ENCODE measurements around the gene FOXJ1. TPM values are rescaled to one million over a fixed set of nuclear protein-coding genes. Genes with fewer than 3 reads are reported as not detected.

The FOXJ1 gene
- total and polyA plus RNA-seq, 2 of the 13 experiments (the other 11 are each of a cell fraction or from before 2014, with no cell fraction given), result 0.98 to 1.6 TPM

GRCh38 chr17:76097716-76098295, 43.2 kb downstream of the FOXJ1 start:
- H3K27me3 ChIP-seq (ENCODE audit: control insufficient read depth in 1 of 2, insufficient read depth in 2 of 2, low read length in 2 of 2), result no peaks in the 10 kb centered on the region; a peak in 1 of 5 replicates
- H3K4me2 ChIP-seq (ENCODE audit: low read depth, low read length), result no peak overlapping the region
- H3K9ac ChIP-seq (ENCODE audit: insufficient read depth, low read depth, low read length), result no peak overlapping the region
- no peak overlapping the region for H3K27ac ChIP-seq (ENCODE audit: extremely low read length, insufficient read depth, low read length)
- ChIA-PET CTCF (ENCODE audit: low intra/inter-chr PET ratio, low total read pairs) (no interaction called here), POLR2A (interaction anchor here (1.8 kb wide), 1 partner anchor 8 kb away, joined by 7 read pairs; no protein-coding TSS in a partner anchor)
- in situ Hi-C loops (cut with HindIII; ENCODE audit: extremely low pct_ligation_motif_present, low pct_unique_long_range_greater_than_20kb) (no loop called here), intact Hi-C loops (cut with micrococcal nuclease; ENCODE audit: unreplicated experiment) (no loop called here)
- no peak for ATAC-seq
- no peak for TF ChIP-seq ZNF124 (CRISPR knock-in tag; IDR thresholded peaks at IDR 0.05)
- no peak for TF ChIP-seq ZNF24 (IDR thresholded peaks at IDR 0.05)
- no peak for TF ChIP-seq ZNF260 (CRISPR knock-in tag; IDR thresholded peaks at IDR 0.05; ENCODE audit: borderline replicate concordance, low read depth)
- no peak for TF ChIP-seq ZNF224 (CRISPR knock-in tag; IDR thresholded peaks at IDR 0.05)
- TF ChIP-seq ZNF567 (CRISPR knock-in tag; IDR thresholded peaks at IDR 0.05; ENCODE audit: borderline replicate concordance), result no peak
- no peak for TF ChIP-seq KDM2A (CRISPR knock-in tag; IDR thresholded peaks at IDR 0.05; ENCODE audit: borderline replicate concordance, low read depth)
- TF ChIP-seq ZSCAN21 (CRISPR knock-in tag; IDR thresholded peaks at IDR 0.05; ENCODE audit: borderline replicate concordance), result no peak
- TF ChIP-seq PRDM15 (CRISPR knock-in tag; IDR thresholded peaks at IDR 0.05), result no peak
- no peak for TF ChIP-seq RFX3 (CRISPR knock-in tag; IDR thresholded peaks at IDR 0.05)
- TF ChIP-seq ZNF281 (CRISPR knock-in tag; IDR thresholded peaks at IDR 0.05; ENCODE audit: borderline replicate concordance), result no peak
- TF ChIP-seq GLI4 (CRISPR knock-in tag; IDR thresholded peaks at IDR 0.05; ENCODE audit: borderline replicate concordance), result no peak
- no peak for TF ChIP-seq MBNL3 (CRISPR knock-in tag; conservative IDR thresholded peaks at IDR 0.05)
- TF ChIP-seq GZF1 (CRISPR knock-in tag; IDR thresholded peaks at IDR 0.05), result no peak
- no peak for TF ChIP-seq TOE1 (CRISPR knock-in tag; IDR thresholded peaks at IDR 0.05)
- no peak for TF ChIP-seq ZNF790 (CRISPR knock-in tag; IDR thresholded peaks at IDR 0.05; ENCODE audit: borderline replicate concordance)
- no peak for TF ChIP-seq ZNF264 (CRISPR knock-in tag; IDR thresholded peaks at IDR 0.05)
- TF ChIP-seq SMAD3 (CRISPR knock-in tag; IDR thresholded peaks at IDR 0.05), result no peak
- TF ChIP-seq ZSCAN25 (CRISPR knock-in tag; IDR thresholded peaks at IDR 0.05), result no peak
- peaks cover 14% of the 10 kb centered on the region for H3K79me2 ChIP-seq (ENCODE audit: insufficient read depth, low read length)
- 94% methylated on average over 19 of the region's 19 CpGs for WGBS (ENCODE audit: low lambda C conversion rate)
- FAIRE-seq, result no peak
- H3K9me3 ChIP-seq (ENCODE audit: low read length), result no peaks in the 10 kb centered on the region
- no peak overlapping the region for H2AFZ ChIP-seq (ENCODE audit: low read length)
- H3K4me1 ChIP-seq (ENCODE audit: insufficient read depth, low read length), result peaks cover 16% of the 10 kb centered on the region
- no peak overlapping the region for H3K4me3 ChIP-seq (replicated peaks in 1 of 3; ENCODE audit: insufficient read depth in 1 of 3, low read depth in 2 of 3, low read length in 3 of 3)
- no TSS peak for BruUV-seq (replicated peaks)
- no peaks in the 10 kb centered on the region for H4K20me1 ChIP-seq (ENCODE audit: insufficient read depth, low read length)
- H3K36me3 ChIP-seq (replicated peaks in 1 of 2; ENCODE audit: control insufficient read depth in 1 of 2, insufficient read depth in 2 of 2, low read length in 2 of 2), result peaks cover 38 to 75% of the 10 kb centered on the region in 2 experiments
- no peak for DNase-seq (ENCODE audit: low spot score)
